Lung (tissue), 12 donors: ENCODE data around the gene ETFA. TPM values are rescaled to one million over a fixed set of nuclear protein-coding genes. Genes with fewer than 3 reads are reported as not detected.

Experiments
- ATAC-seq: fragments of 200-7000 bp; cut with Tn5 transposase; one replicate; pipeline ENCODE4 v1.9.1; 2020; ENCODE audit warnings: moderate number of reproducible peaks; ENCODE audit not compliant: insufficient read depth, low FRiP score
- DNase-seq, 3 donors: peaks; one replicate each; pipeline ENCODE4 v3.0.0-alpha.2; 2013 to 2017
- H3K27ac ChIP-seq, 2 donors: one replicate each; pipeline ENCODE4 v1.5.1; 2013; ENCODE audit warnings: mild to moderate bottlenecking in 2 of 2, moderate library complexity in 2 of 2, control low read depth in 1 of 2, inconsistent platforms in 1 of 2, low read depth in 1 of 2, low read length in 1 of 2
- H3K27me3 ChIP-seq, 3 donors: one replicate each; pipeline ENCODE4 v1.5.1; 2013; ENCODE audit warnings: low read length in 2 of 3; ENCODE audit not compliant: control insufficient read depth in 3 of 3, insufficient read depth in 3 of 3
- H3K36me3 ChIP-seq, 4 donors: one replicate each; pipeline ENCODE4 v1.5.1; 2013; ENCODE audit warnings: low read length in 4 of 4, mild to moderate bottlenecking in 1 of 4, moderate library complexity in 1 of 4; ENCODE audit not compliant: control insufficient read depth in 4 of 4, insufficient read depth in 4 of 4
- H3K4me1 ChIP-seq, 5 donors: one replicate each; pipeline ENCODE4 v1.5.1; 2013; ENCODE audit warnings: low read length in 5 of 5, mild to moderate bottlenecking in 2 of 5, moderate library complexity in 1 of 5; ENCODE audit not compliant: control insufficient read depth in 5 of 5, insufficient read depth in 5 of 5
- H3K4me3 ChIP-seq: one replicate; pipeline ENCODE4 v1.5.1; 2013; ENCODE audit warnings: mild to moderate bottlenecking, control low read depth, moderate library complexity
- H3K9ac ChIP-seq, 2 donors: one replicate each; pipeline ENCODE4 v1.5.1; 2013; ENCODE audit warnings: low read length in 2 of 2, control low read depth in 1 of 2; ENCODE audit not compliant: insufficient read depth in 1 of 2
- H3K9me3 ChIP-seq, 4 donors: one replicate each; pipeline ENCODE4 v1.5.1; 2013; ENCODE audit warnings: low read length in 3 of 4, mild to moderate bottlenecking in 1 of 4, moderate library complexity in 1 of 4; ENCODE audit not compliant: control insufficient read depth in 4 of 4, insufficient read depth in 3 of 4
- WGBS, 2 donors: extraction: QIAGEN DNeasy Blood & Tissue Kit; methylation state at CpG; one replicate each; pipeline ENCODE4 v1.1.7; 2013; 5-methylcytosine and 5-hydroxymethylcytosine counted together
- polyA plus RNA-seq, 2 donors: library from polyadenylated mRNA; stranded (reverse); fragments of 200-250 nt; gene quantifications; one replicate each; pipeline ENCODE4 v1.2.1, GENCODE V29; 2013
- total RNA-seq, 2 donors: library from RNA; depleted of rRNA in 1 of 2; stranded (reverse); fragments of >200 nt in 1 of 2; gene quantifications; one replicate each; pipeline ENCODE4 v1.2.1, GENCODE V29; 2014 to 2021
- TF ChIP-seq, protein P1 (sequence below): IDR thresholded peaks from 2 replicates; pipeline ENCODE4 v1.5.1; 2012; ENCODE audit warnings: mild to moderate bottlenecking; ENCODE audit errors: control extremely low read depth, extremely low read depth
- donor health status: control.
- donor health status: control.
- donor health status: Bipolar disorder and iron deficiency.
- donor health status: healthy.
- donor health status: DM: yes; HTN: yes; CAD: no.

The ETFA gene
- total and polyA plus RNA-seq, 4 donors: 54.5 to 96.4 (median 83.8) TPM

DNA sequence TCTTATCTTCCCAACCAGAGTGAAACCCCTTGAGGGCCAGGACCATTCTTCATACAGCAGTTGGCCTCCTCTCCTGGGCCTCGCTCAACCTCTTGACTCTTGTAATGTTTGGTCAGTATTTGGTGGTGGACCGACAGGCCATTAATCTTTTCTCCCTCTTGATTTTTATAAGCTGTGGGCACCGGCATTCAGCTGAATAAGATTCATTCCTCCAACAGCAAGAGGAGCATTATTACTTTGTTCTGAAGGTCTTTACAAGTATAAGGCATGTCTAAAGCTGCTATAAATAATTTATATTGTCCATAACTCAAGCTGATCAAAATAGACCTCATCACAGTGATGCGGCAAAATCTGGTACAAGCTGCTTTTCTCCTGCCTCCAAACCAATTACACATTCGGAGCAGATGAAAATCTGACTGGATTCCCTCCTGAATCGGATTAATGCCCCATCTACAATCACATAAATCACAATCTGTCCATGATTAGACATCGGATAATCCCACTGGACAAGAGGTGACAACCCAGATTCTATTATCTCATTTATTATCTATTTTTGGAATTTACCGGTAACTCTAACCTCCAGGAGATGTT, 16.9 kb upstream of the ETFA start:
- TF ChIP-seq, protein P1, sequence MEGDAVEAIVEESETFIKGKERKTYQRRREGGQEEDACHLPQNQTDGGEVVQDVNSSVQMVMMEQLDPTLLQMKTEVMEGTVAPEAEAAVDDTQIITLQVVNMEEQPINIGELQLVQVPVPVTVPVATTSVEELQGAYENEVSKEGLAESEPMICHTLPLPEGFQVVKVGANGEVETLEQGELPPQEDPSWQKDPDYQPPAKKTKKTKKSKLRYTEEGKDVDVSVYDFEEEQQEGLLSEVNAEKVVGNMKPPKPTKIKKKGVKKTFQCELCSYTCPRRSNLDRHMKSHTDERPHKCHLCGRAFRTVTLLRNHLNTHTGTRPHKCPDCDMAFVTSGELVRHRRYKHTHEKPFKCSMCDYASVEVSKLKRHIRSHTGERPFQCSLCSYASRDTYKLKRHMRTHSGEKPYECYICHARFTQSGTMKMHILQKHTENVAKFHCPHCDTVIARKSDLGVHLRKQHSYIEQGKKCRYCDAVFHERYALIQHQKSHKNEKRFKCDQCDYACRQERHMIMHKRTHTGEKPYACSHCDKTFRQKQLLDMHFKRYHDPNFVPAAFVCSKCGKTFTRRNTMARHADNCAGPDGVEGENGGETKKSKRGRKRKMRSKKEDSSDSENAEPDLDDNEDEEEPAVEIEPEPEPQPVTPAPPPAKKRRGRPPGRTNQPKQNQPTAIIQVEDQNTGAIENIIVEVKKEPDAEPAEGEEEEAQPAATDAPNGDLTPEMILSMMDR: no peak
- Histone ChIP-seq H3K36me3 (no peaks in the 10 kb centered on the region), H3K4me1 (no peaks in the 10 kb centered on the region), H3K27ac (no peak overlapping the region), H3K4me3 (no peak overlapping the region), H3K27me3 (peaks cover 0 to 43% (median 16%) of the 10 kb centered on the region in 3 donors), H3K9ac (no peak overlapping the region), H3K9me3 (peaks cover 0 to 5% (median 0%) of the 10 kb centered on the region in 4 donors)
- WGBS, 2 donors: 90 to 93% methylated on average over 8 of the region's 8 CpGs
- ATAC-seq (no peak), DNase-seq (no peak)

DNA sequence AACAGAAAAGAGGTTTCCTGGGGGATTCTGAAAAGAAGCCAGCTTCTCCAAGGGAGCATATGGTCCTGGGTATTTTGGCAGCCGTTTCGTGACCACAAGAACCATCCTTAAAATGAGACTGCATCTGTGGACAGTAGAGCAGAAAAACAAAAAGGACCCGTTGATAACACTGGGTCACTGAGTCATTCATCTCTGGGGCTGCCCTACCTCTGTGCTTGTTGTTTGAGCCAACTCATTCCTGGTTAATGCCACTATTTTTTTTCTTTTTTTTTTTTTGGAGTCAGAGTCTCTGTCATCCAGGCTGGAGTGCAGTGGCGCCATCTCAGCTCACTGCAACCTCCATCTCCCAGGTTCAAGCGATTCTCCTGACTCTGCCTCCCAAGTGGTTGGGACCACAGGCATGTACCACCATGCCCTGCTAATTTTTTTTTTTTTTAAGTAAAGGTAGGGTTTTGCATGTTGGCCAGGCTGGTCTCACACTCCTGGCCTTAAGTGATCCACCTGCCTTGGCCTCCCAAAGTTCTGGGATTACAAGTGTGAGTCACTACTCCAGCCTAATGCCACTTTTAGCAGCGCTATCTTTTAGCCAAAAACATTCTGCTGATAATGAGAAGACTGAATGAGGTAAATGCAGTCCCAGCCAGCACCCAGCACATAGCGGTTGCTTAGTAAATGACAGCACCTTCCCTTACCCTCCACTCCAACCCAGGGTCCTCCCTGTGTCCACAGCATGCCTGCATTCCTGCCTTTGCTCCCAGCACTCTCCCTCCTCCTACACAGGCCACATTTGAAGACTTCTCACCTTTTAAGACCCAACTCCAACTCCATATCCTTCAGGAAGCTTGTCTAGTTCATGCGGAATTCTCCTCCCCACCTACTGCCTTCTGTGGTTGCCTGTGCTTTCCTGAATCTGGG, 16.2 kb upstream of the ETFA start:
- peaks cover 0 to 43% (median 15%) of the 10 kb centered on the region in 3 donors for H3K27me3 ChIP-seq
- ATAC-seq: no peak
- H3K4me1 ChIP-seq: no peaks in the 10 kb centered on the region
- no peak overlapping the region for H3K9ac ChIP-seq
- TF ChIP-seq, protein P1: no peak
- DNase-seq: no peak
- H3K4me3 ChIP-seq: no peak overlapping the region
- WGBS, 2 donors: 78 to 85% methylated on average over 8 of the region's 8 CpGs
- H3K9me3 ChIP-seq: peaks cover 0 to 2% (median 0%) of the 10 kb centered on the region in 4 donors
- no peak overlapping the region for H3K27ac ChIP-seq
- H3K36me3 ChIP-seq: no peaks in the 10 kb centered on the region

DNA sequence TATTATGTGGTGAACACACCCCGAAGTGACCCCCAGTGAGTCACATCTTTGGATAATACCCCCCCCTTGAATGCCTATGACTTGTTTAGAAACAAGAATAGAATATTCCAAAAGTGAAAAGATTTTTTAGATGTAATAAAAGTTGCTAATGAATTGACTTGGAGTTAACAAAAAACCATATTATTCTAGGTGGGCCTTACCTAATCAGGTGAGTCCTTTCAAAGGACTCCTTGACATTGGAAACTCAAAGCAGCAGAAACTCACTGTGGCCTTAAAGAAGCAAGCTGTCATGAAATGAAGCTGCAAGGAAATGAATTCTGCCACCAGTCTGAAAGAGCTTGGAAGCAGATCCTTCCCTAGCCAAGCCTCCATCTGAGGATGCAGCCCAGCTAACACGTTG, 14.4 kb upstream of the ETFA start:
- ATAC-seq: no peak
- WGBS, 2 donors: 79% methylated on average over 2 of the region's 2 CpGs
- Histone ChIP-seq H3K4me1 (no peaks in the 10 kb centered on the region), H3K27ac (no peak overlapping the region), H3K9me3 (peaks cover 0 to 2% (median 0%) of the 10 kb centered on the region in 4 donors), H3K36me3 (no peaks in the 10 kb centered on the region), H3K4me3 (no peak overlapping the region), H3K27me3 (peaks cover 0 to 49% (median 25%) of the 10 kb centered on the region in 3 donors), H3K9ac (no peak overlapping the region)
- TF ChIP-seq, protein P1: no peak
- DNase-seq: no peak
